K562 (cell line): ENCODE data around the gene CDCA7L.

Experiments used
- CEBPB ChIP-seq: fragments of 450-650 bp; IDR thresholded peaks from 2 replicates; pipeline ENCODE4 v1.6.1; 2016; ENCODE audit warnings: missing genetic modification characterization, missing compliant biosample characterization
- CEBPG ChIP-seq, 3 experiments: fragments of 200-800 bp in 1 of 3; sonication (Bioruptor generic) in 1 of 3; sonication (generic) in 1 of 3; formaldehyde crosslinking in 1 of 3; IDR thresholded peaks in 2 of 3; conservative IDR thresholded peaks in 1 of 3; 2 replicates each; pipeline versions ENCODE4 v1.6.1 to v1.8.0; 2016 to 2022; ENCODE audit warnings: missing compliant biosample characterization in 2 of 3, missing genetic modification characterization in 2 of 3, mild to moderate bottlenecking in 1 of 3, missing genetic modification reagents in 1 of 3
- ELF4 ChIP-seq: fragments of 450-650 bp; formaldehyde crosslinking; IDR thresholded peaks from 2 replicates; pipeline ENCODE4 v1.4.0; 2022; ENCODE audit warnings: missing genetic modification characterization
- HCFC1 ChIP-seq: IDR thresholded peaks from 2 replicates; pipeline ENCODE4 v1.6.1; 2012; ENCODE audit warnings: low read depth, low read length, improper control_type of control experiment
- HMGN3 ChIP-seq: IDR thresholded peaks from 2 replicates; pipeline ENCODE4 v1.6.1; 2011; ENCODE audit warnings: borderline replicate concordance, low read depth, mild to moderate bottlenecking, mixed read lengths, low read length; ENCODE audit not compliant: insufficient read length; ENCODE audit errors: extremely low read depth
- LARP7 ChIP-seq: fragments of 450-650 bp; IDR thresholded peaks from 2 replicates; pipeline ENCODE4 v1.6.1; 2016
- MBD2 ChIP-seq: sonication (generic); IDR thresholded peaks from 2 replicates; pipeline ENCODE4 v1.6.1; 2016; ENCODE audit warnings: low read depth, borderline replicate concordance
- RAD21 ChIP-seq, 2 experiments: fragments of 250-450 bp in 1 of 2; fragments of 450-650 bp in 1 of 2; sonication (Bioruptor Pico) in 1 of 2; formaldehyde crosslinking in 1 of 2; IDR thresholded peaks in 1 of 2; conservative IDR thresholded peaks in 1 of 2; 2 replicates each; pipeline versions ENCODE4 v1.4.0 to v1.8.0; 2020 to 2022; ENCODE audit warnings: mild to moderate bottlenecking in 2 of 2, moderate library complexity in 1 of 2
- RBFOX2 ChIP-seq: fragments of 200-400 bp; formaldehyde crosslinking; IDR thresholded peaks from 2 replicates; pipeline ENCODE4 v1.6.1; 2017; ENCODE audit warnings: low read depth, mild to moderate bottlenecking, low read length, moderate library complexity
- ZNF217 ChIP-seq: sonication (generic); formaldehyde crosslinking; IDR thresholded peaks from 2 replicates; pipeline ENCODE4 v1.8.0; 2022; ENCODE audit warnings: mild to moderate bottlenecking, missing genetic modification reagents
- ZNF232 ChIP-seq: sonication (generic); formaldehyde crosslinking; IDR thresholded peaks from 2 replicates; pipeline ENCODE4 v1.8.0; 2022; ENCODE audit warnings: mild to moderate bottlenecking, missing genetic modification reagents
- ZNF717 ChIP-seq: fragments of 250-450 bp; sonication (Bioruptor Pico); IDR thresholded peaks from 2 replicates; pipeline ENCODE4 v1.5.0; 2021
- TF ChIP-seq, protein P1 (sequence below): sonication (generic); formaldehyde crosslinking; IDR thresholded peaks from 2 replicates; pipeline ENCODE4 v1.8.0; 2022; ENCODE audit warnings: missing genetic modification reagents, mild to moderate bottlenecking, moderate library complexity, borderline replicate concordance
- TF ChIP-seq, protein P2 (sequence below), 3 experiments: IDR thresholded peaks in 2 of 3; conservative IDR thresholded peaks in 1 of 3; 2 replicates each; pipeline ENCODE4 v1.5.1; 2011 to 2012; ENCODE audit warnings: low read length in 3 of 3, mild to moderate bottlenecking in 3 of 3, control low read depth in 2 of 3, improper control_type of control experiment in 1 of 3, inconsistent platforms in 1 of 3, low read depth in 1 of 3, mixed read lengths in 1 of 3, moderate library complexity in 1 of 3; ENCODE audit not compliant: insufficient read depth in 2 of 3

- no peak for TF ChIP-seq HMGN3
- TF ChIP-seq ZNF717 (CRISPR knock-in tag) = no peak
- TF ChIP-seq LARP7 = no peak
- TF ChIP-seq ZNF232 (CRISPR knock-in tag) = no peak
- TF ChIP-seq, protein P1, sequence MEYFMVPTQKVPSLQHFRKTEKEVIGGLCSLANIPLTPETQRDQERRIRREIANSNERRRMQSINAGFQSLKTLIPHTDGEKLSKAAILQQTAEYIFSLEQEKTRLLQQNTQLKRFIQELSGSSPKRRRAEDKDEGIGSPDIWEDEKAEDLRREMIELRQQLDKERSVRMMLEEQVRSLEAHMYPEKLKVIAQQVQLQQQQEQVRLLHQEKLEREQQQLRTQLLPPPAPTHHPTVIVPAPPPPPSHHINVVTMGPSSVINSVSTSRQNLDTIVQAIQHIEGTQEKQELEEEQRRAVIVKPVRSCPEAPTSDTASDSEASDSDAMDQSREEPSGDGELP (CRISPR knock-in tag) = no peak
- no peak for TF ChIP-seq MBD2
- TF ChIP-seq, protein P2, sequence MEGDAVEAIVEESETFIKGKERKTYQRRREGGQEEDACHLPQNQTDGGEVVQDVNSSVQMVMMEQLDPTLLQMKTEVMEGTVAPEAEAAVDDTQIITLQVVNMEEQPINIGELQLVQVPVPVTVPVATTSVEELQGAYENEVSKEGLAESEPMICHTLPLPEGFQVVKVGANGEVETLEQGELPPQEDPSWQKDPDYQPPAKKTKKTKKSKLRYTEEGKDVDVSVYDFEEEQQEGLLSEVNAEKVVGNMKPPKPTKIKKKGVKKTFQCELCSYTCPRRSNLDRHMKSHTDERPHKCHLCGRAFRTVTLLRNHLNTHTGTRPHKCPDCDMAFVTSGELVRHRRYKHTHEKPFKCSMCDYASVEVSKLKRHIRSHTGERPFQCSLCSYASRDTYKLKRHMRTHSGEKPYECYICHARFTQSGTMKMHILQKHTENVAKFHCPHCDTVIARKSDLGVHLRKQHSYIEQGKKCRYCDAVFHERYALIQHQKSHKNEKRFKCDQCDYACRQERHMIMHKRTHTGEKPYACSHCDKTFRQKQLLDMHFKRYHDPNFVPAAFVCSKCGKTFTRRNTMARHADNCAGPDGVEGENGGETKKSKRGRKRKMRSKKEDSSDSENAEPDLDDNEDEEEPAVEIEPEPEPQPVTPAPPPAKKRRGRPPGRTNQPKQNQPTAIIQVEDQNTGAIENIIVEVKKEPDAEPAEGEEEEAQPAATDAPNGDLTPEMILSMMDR (IDR thresholded peaks at IDR 0.05 in 2 of 3, conservative IDR thresholded peaks at IDR 0.05 in 1 of 3; ENCODE audit: insufficient read depth in 2 of 3, low read depth in 1 of 3, low read length in 3 of 3) = no peak
- TF ChIP-seq RAD21 (CRISPR knock-in tag; conservative IDR thresholded peaks at IDR 0.05 in 1 of 2, IDR thresholded peaks at IDR 0.05 in 1 of 2) = no peak
- no peak for TF ChIP-seq ZNF217 (CRISPR knock-in tag)
- no peak for TF ChIP-seq HCFC1
- TF ChIP-seq CEBPB (tag) = no peak
- TF ChIP-seq RBFOX2 = no peak
- no peak for TF ChIP-seq ELF4 (CRISPR knock-in tag)
- TF ChIP-seq CEBPG (CRISPR knock-in tag; IDR thresholded peaks at IDR 0.05) = no peak
- TF ChIP-seq CEBPG (tag; conservative IDR thresholded peaks at IDR 0.05 in 1 of 2, IDR thresholded peaks at IDR 0.05 in 1 of 2) = no peak
Observed at GRCh38 chr7:21967598-21968003, 21.9 kb upstream of the CDCA7L start.
